ENCODE results near the gene KIAA1671.

- TF ChIP-seq, protein P1, sequence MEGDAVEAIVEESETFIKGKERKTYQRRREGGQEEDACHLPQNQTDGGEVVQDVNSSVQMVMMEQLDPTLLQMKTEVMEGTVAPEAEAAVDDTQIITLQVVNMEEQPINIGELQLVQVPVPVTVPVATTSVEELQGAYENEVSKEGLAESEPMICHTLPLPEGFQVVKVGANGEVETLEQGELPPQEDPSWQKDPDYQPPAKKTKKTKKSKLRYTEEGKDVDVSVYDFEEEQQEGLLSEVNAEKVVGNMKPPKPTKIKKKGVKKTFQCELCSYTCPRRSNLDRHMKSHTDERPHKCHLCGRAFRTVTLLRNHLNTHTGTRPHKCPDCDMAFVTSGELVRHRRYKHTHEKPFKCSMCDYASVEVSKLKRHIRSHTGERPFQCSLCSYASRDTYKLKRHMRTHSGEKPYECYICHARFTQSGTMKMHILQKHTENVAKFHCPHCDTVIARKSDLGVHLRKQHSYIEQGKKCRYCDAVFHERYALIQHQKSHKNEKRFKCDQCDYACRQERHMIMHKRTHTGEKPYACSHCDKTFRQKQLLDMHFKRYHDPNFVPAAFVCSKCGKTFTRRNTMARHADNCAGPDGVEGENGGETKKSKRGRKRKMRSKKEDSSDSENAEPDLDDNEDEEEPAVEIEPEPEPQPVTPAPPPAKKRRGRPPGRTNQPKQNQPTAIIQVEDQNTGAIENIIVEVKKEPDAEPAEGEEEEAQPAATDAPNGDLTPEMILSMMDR (IDR thresholded peaks at IDR 0.05): no peak
- no peak for TF ChIP-seq SIN3A (IDR thresholded peaks at IDR 0.05; ENCODE audit: borderline replicate concordance, low read depth, low read length)
- no peak for TF ChIP-seq JUND (IDR thresholded peaks at IDR 0.05)
- TF ChIP-seq USF2 (IDR thresholded peaks at IDR 0.05; ENCODE audit: borderline replicate concordance, low read depth, low read length): no peak
Observed at GRCh38 chr22:25039255-25039654, 86.7 kb downstream of the KIAA1671 start.
